OCI-LY3 (cell line): Measurements from ENCODE around the gene BICC1.

Experiments
- H2AFZ ChIP-seq: fragments of 200-600, 300-600 bp; shearing (Covaris generic); 2 replicates; pipeline ENCODE4 v1.6.0; 2014; ENCODE audit warnings: antibody characterized with exemption, low read depth, low read length
- H3K27ac ChIP-seq: fragments of 200-600, 300-600 bp; sonication (generic); 2 replicates; pipeline ENCODE4 v1.5.1; 2014; ENCODE audit warnings: mild to moderate bottlenecking, low read length, moderate library complexity, mixed read lengths
- H3K27me3 ChIP-seq: fragments of 200-600, 300-600 bp; sonication (generic); 2 replicates; pipeline ENCODE4 v1.6.1; 2014; ENCODE audit warnings: low read depth, low read length, mixed read lengths
- H3K36me3 ChIP-seq: fragments of 200-600, 300-600 bp; sonication (generic); replicated peaks from 2 replicates; pipeline ENCODE3; 2014; ENCODE audit warnings: low read depth, low read length, mixed read lengths
- H3K4me1 ChIP-seq: fragments of 300-600, 200-600 bp; sonication (generic); 2 replicates; pipeline ENCODE4 v1.6.1; 2014; ENCODE audit warnings: low read length, mixed read lengths
- H3K4me2 ChIP-seq: fragments of 200-600, 300-600 bp; sonication (generic); 2 replicates; pipeline ENCODE4 v1.6.1; 2014; ENCODE audit warnings: low read length, mixed read lengths
- H3K4me3 ChIP-seq: fragments of 300-600, 200-600 bp; sonication (generic); 2 replicates; pipeline ENCODE4 v1.5.1; 2014; ENCODE audit warnings: antibody characterized with exemption, mild to moderate bottlenecking, low read length, moderate library complexity
- H3K79me2 ChIP-seq: fragments of 300-600, 200-600 bp; shearing (Covaris generic); 2 replicates; pipeline ENCODE4 v1.6.1; 2014; ENCODE audit warnings: mild to moderate bottlenecking, low read length, mixed read lengths
- H3K9ac ChIP-seq: fragments of 300-600, 200-600 bp; shearing (Covaris generic); 2 replicates; pipeline ENCODE4 v1.6.0; 2014; ENCODE audit warnings: mild to moderate bottlenecking, low read length, moderate library complexity
- H3K9me3 ChIP-seq: fragments of 200-600, 300-600 bp; shearing (Covaris generic); 2 replicates; pipeline ENCODE4 v1.6.1; 2014; ENCODE audit warnings: low read length, mixed read lengths; ENCODE audit not compliant: insufficient read depth
- H4K20me1 ChIP-seq: fragments of 200-600, 300-600 bp; sonication (generic); 2 replicates; pipeline ENCODE4 v1.6.1; 2016; ENCODE audit warnings: low read length, mixed read lengths; ENCODE audit not compliant: insufficient read depth
- CTCF ChIP-seq: fragments of 200-600, 300-600 bp; sonication (generic); IDR thresholded peaks from 2 replicates; pipeline ENCODE4 v1.5.1; 2014; ENCODE audit warnings: antibody characterized with exemption, low read length, low read depth
- EZH2phosphoT487 ChIP-seq: fragments of 200-600 bp; shearing (Covaris generic); IDR thresholded peaks from 2 replicates; pipeline ENCODE4 v1.6.1; 2018; ENCODE audit warnings: antibody characterized with exemption, mixed run types, low read depth

BICC1 gene

GRCh38 chr10:58843760-58844159 is 331.1 kb downstream of the BICC1 start:
- Histone ChIP-seq H4K20me1 (no peaks in the 10 kb centered on the region), H3K27ac (no peak overlapping the region), H3K9ac (no peak overlapping the region), H3K9me3 (no peaks in the 10 kb centered on the region), H3K4me1 (no peaks in the 10 kb centered on the region), H3K36me3 (no peaks in the 10 kb centered on the region), H2AFZ (no peak overlapping the region), H3K4me3 (no peak overlapping the region), H3K79me2 (no peaks in the 10 kb centered on the region), H3K27me3 (no peaks in the 10 kb centered on the region), H3K4me2 (no peak overlapping the region)
- TF ChIP-seq EZH2phosphoT487, result no peak
- no peak for TF ChIP-seq CTCF

GRCh38 chr10:58844680-58845079 is 332.0 kb downstream of the BICC1 start:
- no peaks in the 10 kb centered on the region for H4K20me1 ChIP-seq
- H3K4me1 ChIP-seq, result no peaks in the 10 kb centered on the region
- no peak for TF ChIP-seq CTCF
- TF ChIP-seq EZH2phosphoT487, result no peak
- no peak overlapping the region for H3K4me3 ChIP-seq
- H3K27ac ChIP-seq, result no peak overlapping the region
- H3K9ac ChIP-seq, result no peak overlapping the region
- H3K36me3 ChIP-seq, result no peaks in the 10 kb centered on the region
- H2AFZ ChIP-seq, result no peak overlapping the region
- H3K79me2 ChIP-seq, result no peaks in the 10 kb centered on the region
- H3K4me2 ChIP-seq, result no peak overlapping the region
- H3K27me3 ChIP-seq, result no peaks in the 10 kb centered on the region
- H3K9me3 ChIP-seq, result no peaks in the 10 kb centered on the region

- Histone ChIP-seq H3K9ac (no peak overlapping the region), H3K4me3 (no peak overlapping the region), H2AFZ (no peak overlapping the region), H3K4me1 (no peaks in the 10 kb centered on the region), H3K79me2 (no peaks in the 10 kb centered on the region), H3K27ac (no peak overlapping the region), H3K4me2 (no peak overlapping the region), H3K9me3 (no peaks in the 10 kb centered on the region), H3K36me3 (no peaks in the 10 kb centered on the region), H3K27me3 (no peaks in the 10 kb centered on the region), H4K20me1 (no peaks in the 10 kb centered on the region)
- TF ChIP-seq CTCF, result no peak
- no peak for TF ChIP-seq EZH2phosphoT487
Observed at GRCh38 chr10:58846856-58847255, 334.2 kb downstream of the BICC1 start.

- H3K79me2 ChIP-seq, result no peaks in the 10 kb centered on the region
- no peaks in the 10 kb centered on the region for H3K4me1 ChIP-seq
- H3K9me3 ChIP-seq, result no peaks in the 10 kb centered on the region
- H3K36me3 ChIP-seq, result no peaks in the 10 kb centered on the region
- no peak overlapping the region for H3K4me3 ChIP-seq
- no peak overlapping the region for H3K4me2 ChIP-seq
- H4K20me1 ChIP-seq, result no peaks in the 10 kb centered on the region
- H3K9ac ChIP-seq, result no peak overlapping the region
- no peaks in the 10 kb centered on the region for H3K27me3 ChIP-seq
- H2AFZ ChIP-seq, result no peak overlapping the region
- no peak overlapping the region for H3K27ac ChIP-seq
- TF ChIP-seq EZH2phosphoT487 (no peak), CTCF (no peak)
Observed at GRCh38 chr10:58851606-58852005, 338.9 kb downstream of the BICC1 start.
